Limb (tissue), 2 donors: ENCODE data around the gene ZCCHC8.
"Not testable (repeated sequence)": the region's sequence is repeated elsewhere in the genome, so short reads cannot be mapped to it uniquely, and the experiment has no call there.

Experiments
- DNase-seq, 2 donors: peaks; one replicate each; pipeline ENCODE4 v3.0.0-alpha.2; 2016; ENCODE audit errors: extremely low spot score in 2 of 2

ZCCHC8 gene

GRCh38 chr12:122471324-122472226 lies 29.2 kb downstream of the ZCCHC8 start:
- DNase-seq: peak in 1 of 2 donors; percentile 71

- not testable (repeated sequence) for DNase-seq
Measured at GRCh38 chr12:122470576-122470975, 30.2 kb downstream of the ZCCHC8 start.

- DNase-seq: not testable (repeated sequence)
Measured at GRCh38 chr12:122469856-122470255, 30.9 kb downstream of the ZCCHC8 start.

- DNase-seq: no peak
Measured at GRCh38 chr12:122467983-122468382, 32.7 kb downstream of the ZCCHC8 start.

- DNase-seq: peak in 1 of 2 donors; percentile 67
Measured at GRCh38 chr12:122464317-122465042, 36.3 kb downstream of the ZCCHC8 start.

- DNase-seq: no peak
Measured at GRCh38 chr12:122460641-122461040, 40.1 kb downstream of the ZCCHC8 start.

- no peak for DNase-seq
Measured at GRCh38 chr12:122460061-122460460, 40.7 kb downstream of the ZCCHC8 start.

GRCh38 chr12:122459211-122459610 lies 41.5 kb downstream of the ZCCHC8 start:
- DNase-seq: no peak

GRCh38 chr12:122458105-122459035 lies 42.4 kb downstream of the ZCCHC8 start:
- DNase-seq: no peak

GRCh38 chr12:122457627-122458026 lies 43.1 kb downstream of the ZCCHC8 start:
- no peak for DNase-seq

- no peak for DNase-seq
Measured at GRCh38 chr12:122454739-122455138, 46.0 kb downstream of the ZCCHC8 start.

GRCh38 chr12:122454250-122454721 lies 46.4 kb downstream of the ZCCHC8 start:
- DNase-seq: no peak

GRCh38 chr12:122452701-122453285 lies 47.9 kb downstream of the ZCCHC8 start:
- no peak for DNase-seq

- no peak for DNase-seq
Measured at GRCh38 chr12:122449317-122449716, 51.4 kb downstream of the ZCCHC8 start.

GRCh38 chr12:122447825-122448224 lies 52.9 kb downstream of the ZCCHC8 start:
- not testable (repeated sequence) for DNase-seq

GRCh38 chr12:122446390-122446789 lies 54.3 kb downstream of the ZCCHC8 start:
- DNase-seq: not testable (repeated sequence)

- not testable (repeated sequence) for DNase-seq
Measured at GRCh38 chr12:122444071-122444470, 56.7 kb downstream of the ZCCHC8 start.

GRCh38 chr12:122438822-122439221 lies 61.9 kb downstream of the ZCCHC8 start:
- not testable (repeated sequence) for DNase-seq

- peak in 1 of 2 donors; percentile 53 for DNase-seq
Measured at GRCh38 chr12:122437656-122438121, 63.0 kb downstream of the ZCCHC8 start.

- DNase-seq: no peak
Measured at GRCh38 chr12:122435186-122435585, 65.5 kb downstream of the ZCCHC8 start.

- DNase-seq: not testable (repeated sequence)
Measured at GRCh38 chr12:122429043-122429442, 71.7 kb downstream of the ZCCHC8 start.
